Neuronal stem cell (in vitro differentiated cells): ENCODE results near the gene ASMTL.
A peak's percentile ranks its signal among the peaks of the same experiment; 100 is the strongest.

Source experiments
- DNase-seq: peaks from one replicate; pipeline ENCODE4 v3.0.0-alpha.2; 2013; ENCODE audit warnings: low spot score
- H2AFZ ChIP-seq: one replicate; pipeline ENCODE4 v1.6.1; 2013; ENCODE audit warnings: mild to moderate bottlenecking, low read length, inconsistent platforms
- H2AK5ac ChIP-seq: 2 replicates; pipeline ENCODE4 v1.6.1; 2013; ENCODE audit warnings: low read depth, mild to moderate bottlenecking, inconsistent platforms, low read length, moderate library complexity, mixed read lengths
- H2BK120ac ChIP-seq: 2 replicates; pipeline ENCODE4 v1.6.1; 2013; ENCODE audit warnings: low read depth, mild to moderate bottlenecking, inconsistent platforms, low read length, moderate library complexity, mixed read lengths
- H2BK12ac ChIP-seq: one replicate; pipeline ENCODE4 v1.6.1; 2013; ENCODE audit warnings: low read length, inconsistent platforms
- H2BK15ac ChIP-seq: 2 replicates; pipeline ENCODE4 v1.6.1; 2013; ENCODE audit warnings: mild to moderate bottlenecking, low read length, inconsistent platforms, mixed read lengths
- H2BK5ac ChIP-seq: one replicate; pipeline ENCODE4 v1.6.1; 2013; ENCODE audit warnings: inconsistent platforms, mild to moderate bottlenecking, low read length, moderate library complexity
- H3K14ac ChIP-seq: one replicate; pipeline ENCODE4 v1.6.1; 2013; ENCODE audit warnings: low read length, inconsistent platforms
- H3K18ac ChIP-seq: 2 replicates; pipeline ENCODE4 v1.6.1; 2013; ENCODE audit warnings: low read length, inconsistent platforms
- H3K23ac ChIP-seq: 2 replicates; pipeline ENCODE4 v1.6.1; 2013; ENCODE audit warnings: low read depth, mild to moderate bottlenecking, mixed read lengths, low read length, inconsistent platforms; ENCODE audit not compliant: poor library complexity
- H3K27ac ChIP-seq: replicated peaks from 3 replicates; pipeline ENCODE4 v1.5.1; 2013; ENCODE audit warnings: low read length, inconsistent platforms
- H3K27me3 ChIP-seq, 3 experiments: 2 replicates each; pipeline ENCODE4 v1.6.1; 2013; ENCODE audit warnings: low read length in 3 of 3, mild to moderate bottlenecking in 2 of 3, inconsistent platforms in 1 of 3, low read depth in 1 of 3, mixed read lengths in 1 of 3, moderate library complexity in 1 of 3; ENCODE audit not compliant: control insufficient read depth in 3 of 3, insufficient read depth in 3 of 3
- H3K36me3 ChIP-seq, 2 donors: replicated peaks in 1 of 2; 2 replicates each; pipeline ENCODE4 v1.6.1; 2013; ENCODE audit warnings: low read length in 2 of 2; ENCODE audit not compliant: control insufficient read depth in 2 of 2, insufficient read depth in 2 of 2
- H3K4ac ChIP-seq: 2 replicates; pipeline ENCODE4 v1.6.1; 2013; ENCODE audit warnings: inconsistent platforms, mild to moderate bottlenecking, low read length, moderate library complexity
- H3K4me1 ChIP-seq, 2 donors: 1 replicate in 1 of 2; 2 replicates in 1 of 2; pipeline ENCODE4 v1.6.1; 2013; ENCODE audit warnings: low read length in 2 of 2, low read depth in 1 of 2; ENCODE audit not compliant: control insufficient read depth in 2 of 2, insufficient read depth in 1 of 2
- H3K4me2 ChIP-seq: one replicate; pipeline ENCODE4 v1.6.1; 2013; ENCODE audit warnings: mild to moderate bottlenecking, low read length, inconsistent platforms; ENCODE audit not compliant: insufficient read depth, poor library complexity, severe bottlenecking
- H3K4me3 ChIP-seq, 2 donors: 2 replicates each; pipeline ENCODE4 v1.5.1; 2013; ENCODE audit warnings: low read length in 2 of 2, mild to moderate bottlenecking in 2 of 2, inconsistent platforms in 1 of 2, moderate library complexity in 1 of 2
- H3K79me1 ChIP-seq: one replicate; pipeline ENCODE4 v1.6.1; 2013; ENCODE audit warnings: low read depth, mild to moderate bottlenecking, inconsistent platforms, low read length, moderate library complexity
- H3K9ac ChIP-seq: one replicate; pipeline ENCODE4 v1.6.1; 2013; ENCODE audit warnings: mild to moderate bottlenecking, low read depth, low read length, inconsistent platforms; ENCODE audit not compliant: poor library complexity
- H3K9me3 ChIP-seq, 2 donors: replicated peaks in 1 of 2; 2 replicates each; pipeline versions ENCODE3 to v1.6.1; 2013; ENCODE audit warnings: low read length in 2 of 2, mild to moderate bottlenecking in 2 of 2, inconsistent platforms in 1 of 2, low read depth in 1 of 2, mixed read lengths in 1 of 2, moderate library complexity in 1 of 2; ENCODE audit not compliant: control insufficient read depth in 2 of 2, insufficient read depth in 1 of 2
- H4K8ac ChIP-seq: one replicate; pipeline ENCODE4 v1.6.1; 2013; ENCODE audit warnings: low read depth, mild to moderate bottlenecking, inconsistent platforms, low read length, moderate library complexity
- H4K91ac ChIP-seq: one replicate; pipeline ENCODE4 v1.6.1; 2013; ENCODE audit warnings: low read length, low read depth, mild to moderate bottlenecking, inconsistent platforms; ENCODE audit not compliant: poor library complexity
- WGBS, 2 donors: extraction: QIAGEN DNeasy Blood & Tissue Kit; methylation state at CpG; one replicate each; pipeline ENCODE4 v1.1.7; 2013; ENCODE audit warnings: missing lambda C conversion rate in 2 of 2, mixed read lengths in 1 of 2; ENCODE audit not compliant: insufficient read length in 2 of 2, insufficient replicate concordance in 1 of 2; ENCODE audit errors: extremely low coverage in 2 of 2; 5-methylcytosine and 5-hydroxymethylcytosine counted together

The ASMTL gene

DNA sequence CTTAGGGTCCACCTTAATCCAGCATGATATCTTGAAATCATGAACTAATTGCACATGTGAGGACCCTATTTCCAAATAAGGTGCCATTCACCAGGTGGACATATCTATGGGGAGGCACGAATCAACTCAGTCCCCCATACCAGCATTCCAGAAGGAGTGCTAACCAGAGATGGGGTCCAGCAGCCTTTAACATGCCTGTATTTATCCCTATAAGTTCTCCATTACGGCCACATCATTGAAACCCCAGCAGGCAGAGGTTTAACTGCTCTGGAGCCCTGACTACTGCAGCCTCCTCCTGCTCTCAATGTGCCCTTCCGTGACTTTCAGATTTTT is 3.2 kb upstream of the ASMTL start:
- no peak for DNase-seq

DNA sequence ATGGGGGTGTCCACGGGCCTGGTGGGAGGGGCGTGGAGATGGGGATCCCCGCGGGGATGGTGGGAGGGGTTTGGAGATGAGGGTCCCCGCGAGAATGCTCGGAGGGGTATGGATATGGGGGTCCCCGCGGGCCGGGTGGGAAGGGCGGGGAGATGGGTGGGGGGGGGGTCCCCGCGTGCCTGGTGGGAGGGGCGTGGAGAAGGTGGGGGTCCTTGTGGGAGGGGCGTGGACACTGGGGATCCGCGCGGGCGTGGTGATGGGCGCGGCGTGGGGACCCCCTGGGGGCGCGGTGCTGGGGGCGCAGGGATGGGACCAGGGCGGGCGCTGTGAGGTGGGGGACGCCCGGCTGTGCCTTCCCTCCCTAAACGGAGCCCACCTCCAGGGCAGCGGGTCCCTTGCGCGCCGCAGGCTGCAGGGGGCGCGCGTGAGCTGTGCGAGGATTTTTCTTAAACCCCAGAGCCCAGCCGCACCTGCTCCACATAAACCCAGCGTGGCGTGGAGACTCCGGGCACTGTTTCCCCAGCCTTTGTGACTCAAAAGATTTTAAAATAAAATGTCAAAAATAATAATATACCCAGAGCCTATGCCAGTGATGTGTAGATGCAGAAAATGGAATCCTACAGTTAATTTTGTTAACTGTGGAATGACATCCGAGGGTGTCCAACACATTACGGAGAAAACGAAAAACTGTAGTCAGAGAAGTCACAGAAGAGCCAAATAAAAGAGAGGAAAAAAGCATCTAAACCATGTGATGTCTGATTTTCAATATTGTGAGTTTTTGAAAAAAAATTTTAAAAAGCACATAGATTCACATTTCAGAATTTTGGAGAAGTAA is 1.5 kb upstream of the ASMTL start:
- Histone ChIP-seq H3K4me2 (peak overlapping the region; percentile 57), H2AK5ac (no peak overlapping the region), H3K79me1 (peaks cover 7% of the 10 kb centered on the region), H3K4me1 (no peaks in the 10 kb centered on the region), H3K18ac (peak overlapping the region; percentile 48), H3K36me3 (peaks cover 4 to 5% of the 10 kb centered on the region in 2 donors), H3K4me3 (peak overlapping the region in 1 of 2 donors; percentile 54), H2BK5ac (no peak overlapping the region), H3K9me3 (peaks cover 0 to 10% of the 10 kb centered on the region in 2 donors), H3K9ac (no peak overlapping the region), H4K91ac (no peak overlapping the region), H3K27ac (no peak overlapping the region), H4K8ac (no peak overlapping the region), H2BK15ac (no peak overlapping the region), H2AFZ (peak overlapping the region; percentile 99), H3K14ac (no peak overlapping the region), H2BK120ac (no peak overlapping the region), H3K23ac (peak overlapping the region; percentile 65), H3K27me3 (no peaks in the 10 kb centered on the region), H3K4ac (no peak overlapping the region), H2BK12ac (no peak overlapping the region)
- peak; percentile 83 for DNase-seq
- no CpG with 5 or more reads among the region's 45 CpGs for WGBS, 2 donors

More for the DNA sequence above, 3.2 kb upstream of the ASMTL start:
- peaks cover 6% of the 10 kb centered on the region for H3K79me1 ChIP-seq
- H3K9ac ChIP-seq, result no peak overlapping the region
- H2BK15ac ChIP-seq, result no peak overlapping the region
- no peak overlapping the region for H3K23ac ChIP-seq
- no peak overlapping the region for H3K14ac ChIP-seq
- H2BK5ac ChIP-seq, result no peak overlapping the region
- H3K4ac ChIP-seq, result no peak overlapping the region
- H3K27me3 ChIP-seq, result no peaks in the 10 kb centered on the region
- no peak overlapping the region for H2BK12ac ChIP-seq
- no peak overlapping the region for H3K27ac ChIP-seq
- no peak overlapping the region for H4K91ac ChIP-seq
- H3K4me2 ChIP-seq, result no peak overlapping the region
- H4K8ac ChIP-seq, result no peak overlapping the region
- H3K4me1 ChIP-seq, result no peaks in the 10 kb centered on the region
- peak overlapping the region; percentile 56 for H2AK5ac ChIP-seq
- no peak overlapping the region for H3K4me3 ChIP-seq
- no peaks in the 10 kb centered on the region for H3K36me3 ChIP-seq
- no peak overlapping the region for H2BK120ac ChIP-seq
- no peak overlapping the region for H3K18ac ChIP-seq
- no peak overlapping the region for H2AFZ ChIP-seq
- no peaks in the 10 kb centered on the region for H3K9me3 ChIP-seq
- no CpG with 5 or more reads among the region's 3 CpGs for WGBS, 2 donors

DNA sequence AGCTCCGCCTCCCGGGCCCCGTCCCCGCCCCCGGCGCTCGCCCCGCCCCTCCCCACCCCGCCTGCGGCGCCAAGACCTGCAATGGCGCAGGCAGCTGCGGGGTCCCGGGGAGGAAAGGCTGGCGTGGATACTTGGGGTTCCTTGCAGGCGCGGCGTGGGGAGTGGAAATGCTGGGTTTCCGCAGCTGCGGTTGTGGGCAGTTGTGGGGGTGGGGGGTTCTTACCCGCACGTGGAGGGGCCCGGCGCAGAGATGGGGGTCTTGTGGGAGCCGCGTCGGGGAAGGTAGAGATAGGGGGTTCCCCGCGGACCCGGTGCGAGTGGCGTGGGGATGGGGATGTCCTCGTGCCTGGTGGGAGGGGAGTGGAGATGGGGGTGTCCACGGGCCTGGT is 680 bp upstream of the ASMTL start:
- Histone ChIP-seq H2AFZ (peak overlapping the region; percentile 99), H3K9ac (peak overlapping the region; percentile 70), H3K4me2 (peak overlapping the region; percentile 73), H2AK5ac (no peak overlapping the region), H3K36me3 (peaks cover 11% of the 10 kb centered on the region in 2 donors), H2BK12ac (peak overlapping the region; percentile 22), H3K9me3 (peaks cover 6 to 15% of the 10 kb centered on the region in 2 donors), H4K8ac (no peak overlapping the region), H2BK15ac (no peak overlapping the region), H2BK120ac (no peak overlapping the region), H3K4ac (no peak overlapping the region), H3K18ac (peak overlapping the region; percentile 96), H2BK5ac (no peak overlapping the region), H3K4me3 (peak overlapping the region; percentile 66 to 91), H3K27me3 (no peaks in the 10 kb centered on the region), H4K91ac (no peak overlapping the region), H3K4me1 (no peaks in the 10 kb centered on the region), H3K27ac (peak overlapping the region; percentile 77), H3K79me1 (peaks cover 12% of the 10 kb centered on the region), H3K14ac (no peak overlapping the region), H3K23ac (no peak overlapping the region)
- WGBS, 2 donors, result no CpG with 5 or more reads among the region's 34 CpGs
- DNase-seq, result no peak

DNA sequence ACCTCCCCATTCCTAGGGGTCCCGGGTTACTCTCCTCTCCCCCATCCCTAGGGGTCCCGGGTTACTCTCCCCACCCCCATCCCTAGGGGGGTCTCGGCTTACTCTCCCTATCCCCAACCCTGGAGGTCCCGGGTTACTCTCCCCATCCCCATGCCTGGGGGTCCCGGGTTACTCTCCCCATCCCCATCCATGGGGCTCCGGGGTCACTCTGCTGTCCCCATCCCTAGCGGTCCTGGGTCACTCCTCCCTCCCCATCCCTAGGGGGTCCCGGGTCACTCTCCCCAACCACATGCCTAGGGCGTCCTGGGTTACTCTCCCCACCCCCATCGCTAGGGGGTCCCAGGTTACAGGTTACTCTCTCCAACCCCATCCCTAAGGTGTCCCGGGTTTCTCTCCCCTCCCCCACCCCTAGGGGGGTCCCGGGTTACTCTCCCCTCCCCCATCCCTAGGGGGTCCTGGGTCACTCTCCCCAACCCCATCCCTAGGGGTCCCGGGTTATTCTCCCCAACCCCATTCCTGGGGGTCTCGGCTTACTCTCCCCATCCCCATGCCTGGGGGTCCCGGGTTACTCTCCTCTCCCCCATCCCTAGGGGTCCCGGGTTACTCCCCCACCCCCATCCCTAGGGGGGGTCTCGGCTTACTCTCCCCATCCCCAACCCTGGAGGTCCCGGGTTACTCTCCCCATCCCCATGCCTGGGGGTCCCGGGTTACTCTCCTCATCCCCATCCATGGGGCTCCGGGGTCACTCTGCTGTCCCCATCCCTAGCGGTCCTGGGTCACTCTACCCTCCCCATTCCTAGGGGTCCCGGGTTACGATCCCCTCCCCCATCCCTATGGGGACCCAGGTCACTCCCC is 821 bp downstream of the ASMTL start:
- DNase-seq, result no peak
- peak overlapping the region; percentile 66 for H3K4me2 ChIP-seq

More for the DNA sequence above, 821 bp downstream of the ASMTL start:
- no peak overlapping the region for H4K8ac ChIP-seq
- peak overlapping the region; percentile 82 for H2BK5ac ChIP-seq
- peak overlapping the region; percentile 90 for H2AFZ ChIP-seq
- H3K18ac ChIP-seq, result peak overlapping the region; percentile 80
- H2AK5ac ChIP-seq, result peak overlapping the region; percentile 95
- H3K27me3 ChIP-seq, result no peaks in the 10 kb centered on the region
- H2BK12ac ChIP-seq, result no peak overlapping the region
- peaks cover 18 to 20% of the 10 kb centered on the region in 2 donors for H3K9me3 ChIP-seq
- H4K91ac ChIP-seq, result no peak overlapping the region
- peak overlapping the region; percentile 80 to 100 for H3K4me3 ChIP-seq
- H3K79me1 ChIP-seq, result peaks cover 21% of the 10 kb centered on the region
- no peak overlapping the region for H3K4ac ChIP-seq
- peaks cover 11 to 21% of the 10 kb centered on the region in 2 donors for H3K36me3 ChIP-seq
- no peak overlapping the region for H2BK15ac ChIP-seq
- H3K9ac ChIP-seq, result peak overlapping the region; percentile 97
- H3K14ac ChIP-seq, result no peak overlapping the region
- no peaks in the 10 kb centered on the region for H3K4me1 ChIP-seq
- no CpG with 5 or more reads among the region's 23 CpGs for WGBS, 2 donors
- no peak overlapping the region for H2BK120ac ChIP-seq
- H3K23ac ChIP-seq, result no peak overlapping the region
- no peak overlapping the region for H3K27ac ChIP-seq
